ENCODE data around the gene BCOR. TPM values are rescaled to one million over a fixed set of nuclear protein-coding genes. Genes with fewer than 3 reads are reported as not detected.

The BCOR gene
- total RNA-seq, 1 donor from 2014 or later: 24.8 TPM

- Mint-ChIP-seq H3K27me3 (ENCODE audit: unreplicated experiment) (no peaks in the 10 kb centered on the region), H3K4me1 (ENCODE audit: unreplicated experiment) (peaks cover 8% of the 10 kb centered on the region), H3K27ac (ENCODE audit: unreplicated experiment) (no peak overlapping the region), H3K36me3 (ENCODE audit: unreplicated experiment) (no peaks in the 10 kb centered on the region), H3K4me3 (ENCODE audit: unreplicated experiment) (no peak overlapping the region), H3K9me3 (ENCODE audit: unreplicated experiment) (no peaks in the 10 kb centered on the region)
- TF ChIP-seq CTCF (IDR thresholded peaks at IDR 0.05): no peak
- no peak for DNase-seq (ENCODE audit: extremely low spot score, unreplicated experiment)
Measured at GRCh38 chrX:40016749-40017148, 81.0 kb downstream of the BCOR start.

GRCh38 chrX:40015693-40016092 lies 82.1 kb downstream of the BCOR start:
- H3K9me3 Mint-ChIP-seq (ENCODE audit: unreplicated experiment): no peaks in the 10 kb centered on the region

GRCh38 chrX:40013266-40014195 lies 84.2 kb downstream of the BCOR start:
- TF ChIP-seq CTCF (IDR thresholded peaks at IDR 0.05): peak; percentile 21
- peak overlapping the region; percentile 77 for H3K4me3 Mint-ChIP-seq (ENCODE audit: unreplicated experiment)

More at GRCh38 chrX:40015693-40016092, 82.1 kb downstream of the BCOR start:
- H3K27me3 Mint-ChIP-seq (ENCODE audit: unreplicated experiment): no peaks in the 10 kb centered on the region
- peaks cover 18% of the 10 kb centered on the region for H3K4me1 Mint-ChIP-seq (ENCODE audit: unreplicated experiment)
- no peak for TF ChIP-seq CTCF (IDR thresholded peaks at IDR 0.05)
- H3K36me3 Mint-ChIP-seq (ENCODE audit: unreplicated experiment): no peaks in the 10 kb centered on the region
- no peak overlapping the region for H3K4me3 Mint-ChIP-seq (ENCODE audit: unreplicated experiment)
- no peak overlapping the region for H3K27ac Mint-ChIP-seq (ENCODE audit: unreplicated experiment)
- DNase-seq (ENCODE audit: extremely low spot score, unreplicated experiment): no peak

GRCh38 chrX:40012868-40013265 lies 84.9 kb downstream of the BCOR start:
- Mint-ChIP-seq H3K27ac (ENCODE audit: unreplicated experiment) (peak overlapping the region; percentile 72), H3K36me3 (ENCODE audit: unreplicated experiment) (no peaks in the 10 kb centered on the region), H3K27me3 (ENCODE audit: unreplicated experiment) (no peaks in the 10 kb centered on the region), H3K4me3 (ENCODE audit: unreplicated experiment) (peak overlapping the region; percentile 77), H3K9me3 (ENCODE audit: unreplicated experiment) (no peaks in the 10 kb centered on the region), H3K4me1 (ENCODE audit: unreplicated experiment) (peaks cover 37% of the 10 kb centered on the region)
- TF ChIP-seq CTCF (IDR thresholded peaks at IDR 0.05): no peak
- DNase-seq (ENCODE audit: extremely low spot score, unreplicated experiment): no peak

More at GRCh38 chrX:40013266-40014195, 84.2 kb downstream of the BCOR start:
- no peaks in the 10 kb centered on the region for H3K9me3 Mint-ChIP-seq (ENCODE audit: unreplicated experiment)
- peak overlapping the region; percentile 72 for H3K27ac Mint-ChIP-seq (ENCODE audit: unreplicated experiment)
- DNase-seq (ENCODE audit: extremely low spot score, unreplicated experiment): no peak
- H3K36me3 Mint-ChIP-seq (ENCODE audit: unreplicated experiment): no peaks in the 10 kb centered on the region
- H3K4me1 Mint-ChIP-seq (ENCODE audit: unreplicated experiment): peaks cover 37% of the 10 kb centered on the region
- H3K27me3 Mint-ChIP-seq (ENCODE audit: unreplicated experiment): no peaks in the 10 kb centered on the region
